Adipose tissue (tissue), 3 donors: ENCODE measurements around the gene NKG7. TPM values are rescaled to one million over a fixed set of nuclear protein-coding genes. Genes with fewer than 3 reads are reported as not detected.
"Not testable (repeated sequence)": the region's sequence is repeated elsewhere in the genome, so short reads cannot be mapped to it uniquely, and the experiment has no call there.

Experiments used
- H3K27ac ChIP-seq: one replicate; pipeline ENCODE4 v1.5.1; 2013; ENCODE audit warnings: low read depth, low read length
- WGBS, 3 donors: extraction: QIAGEN DNeasy Blood & Tissue Kit; methylation state at CpG; one replicate each; pipeline ENCODE4 v1.1.7; 2013; 5-methylcytosine and 5-hydroxymethylcytosine counted together
- polyA plus RNA-seq, 3 donors: library from polyadenylated mRNA; stranded (reverse); fragments of 200-250 nt; gene quantifications; one replicate each; pipeline ENCODE4 v1.2.3, GENCODE V29; 2013
- donor health status: healthy with polysubstance abuse.
- donor health status: Bipolar disorder and iron deficiency.
- donor health status: healthy.

Gene NKG7, protein sequence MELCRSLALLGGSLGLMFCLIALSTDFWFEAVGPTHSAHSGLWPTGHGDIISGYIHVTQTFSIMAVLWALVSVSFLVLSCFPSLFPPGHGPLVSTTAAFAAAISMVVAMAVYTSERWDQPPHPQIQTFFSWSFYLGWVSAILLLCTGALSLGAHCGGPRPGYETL
- 10 to 100 TPM in 1 of 3 donors, 1 to 10 TPM in 2; 1.5 to 10.3 (median 9.1) TPM for polyA plus RNA-seq

DNA sequence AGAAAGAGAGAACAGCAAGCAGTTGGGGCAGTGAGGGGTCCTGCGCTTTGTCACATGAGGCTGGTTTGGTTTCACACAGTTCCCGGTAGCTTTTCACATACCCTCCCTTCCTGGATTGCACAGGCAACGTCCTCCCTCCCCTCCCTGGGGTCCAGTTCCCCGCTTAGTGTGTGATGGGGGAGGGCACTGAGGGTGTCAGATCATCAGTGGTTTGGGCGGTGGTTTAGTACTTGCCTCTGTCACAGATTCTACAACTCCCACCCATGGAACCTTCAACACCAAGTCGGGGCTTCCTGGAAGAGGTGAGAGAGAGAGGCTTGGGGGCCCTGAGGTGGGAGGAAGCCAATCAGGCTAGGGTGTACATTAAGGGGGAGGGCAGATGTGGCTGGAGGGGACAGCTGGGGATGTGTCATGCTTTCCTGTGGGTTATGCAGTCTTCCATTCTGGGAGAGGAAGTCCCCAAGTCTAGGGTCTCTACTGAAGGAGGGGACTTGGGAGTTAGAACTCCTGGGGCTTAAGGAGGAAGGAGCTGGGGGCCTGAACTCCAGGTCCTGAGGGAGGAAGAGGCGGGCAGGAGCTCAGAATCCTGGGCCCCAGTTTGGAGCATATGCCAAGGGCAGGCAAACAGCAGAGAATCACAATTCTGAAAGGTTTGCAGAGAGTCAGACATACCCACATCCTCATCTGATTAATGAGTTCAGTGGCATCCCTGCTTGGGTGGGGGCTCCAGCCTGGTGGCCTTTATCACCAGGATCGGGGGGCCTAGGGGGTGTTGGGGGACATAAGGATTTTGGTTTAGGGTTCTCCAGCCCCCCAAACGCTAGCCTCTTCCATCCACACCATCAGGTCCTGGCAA is at the start of gene NKG7:
TSS of gene NKG7 (minus strand) at position 6 of the 856 bp plus-strand sequence. CDS start 119 bp downstream, outside the sequence.
- 31 to 41% (median 32%) methylated on average over 9 of the region's 9 CpGs for WGBS, 3 donors

DNA sequence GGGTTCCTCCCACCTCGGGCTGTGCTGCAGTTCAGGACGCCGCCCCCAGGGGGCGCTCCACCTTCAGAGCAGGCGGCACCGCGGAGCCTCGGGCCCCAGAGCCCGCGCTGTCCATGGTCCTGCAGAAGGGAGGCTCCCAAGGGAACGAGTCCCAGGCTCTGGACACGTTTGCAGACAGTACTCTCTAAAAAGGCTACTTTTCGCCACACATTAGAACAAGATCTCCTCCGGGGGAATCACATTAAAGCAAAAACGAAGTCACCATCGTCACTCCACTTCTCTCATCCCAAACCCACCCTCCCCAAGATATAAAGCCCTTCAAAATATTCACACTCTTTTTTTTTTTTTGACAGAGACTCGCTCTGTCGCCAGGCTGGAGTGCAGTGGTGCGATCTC is 49.6 kb upstream of the NKG7 start:
- WGBS, 3 donors: 0 to 13% (median 9%) methylated on average over 17 to 19 of the region's 19 CpGs
- H3K27ac ChIP-seq: no peak overlapping the region

More for the DNA sequence above, at the start of gene NKG7:
- H3K27ac ChIP-seq: no peak within 1 kb of the TSS

DNA sequence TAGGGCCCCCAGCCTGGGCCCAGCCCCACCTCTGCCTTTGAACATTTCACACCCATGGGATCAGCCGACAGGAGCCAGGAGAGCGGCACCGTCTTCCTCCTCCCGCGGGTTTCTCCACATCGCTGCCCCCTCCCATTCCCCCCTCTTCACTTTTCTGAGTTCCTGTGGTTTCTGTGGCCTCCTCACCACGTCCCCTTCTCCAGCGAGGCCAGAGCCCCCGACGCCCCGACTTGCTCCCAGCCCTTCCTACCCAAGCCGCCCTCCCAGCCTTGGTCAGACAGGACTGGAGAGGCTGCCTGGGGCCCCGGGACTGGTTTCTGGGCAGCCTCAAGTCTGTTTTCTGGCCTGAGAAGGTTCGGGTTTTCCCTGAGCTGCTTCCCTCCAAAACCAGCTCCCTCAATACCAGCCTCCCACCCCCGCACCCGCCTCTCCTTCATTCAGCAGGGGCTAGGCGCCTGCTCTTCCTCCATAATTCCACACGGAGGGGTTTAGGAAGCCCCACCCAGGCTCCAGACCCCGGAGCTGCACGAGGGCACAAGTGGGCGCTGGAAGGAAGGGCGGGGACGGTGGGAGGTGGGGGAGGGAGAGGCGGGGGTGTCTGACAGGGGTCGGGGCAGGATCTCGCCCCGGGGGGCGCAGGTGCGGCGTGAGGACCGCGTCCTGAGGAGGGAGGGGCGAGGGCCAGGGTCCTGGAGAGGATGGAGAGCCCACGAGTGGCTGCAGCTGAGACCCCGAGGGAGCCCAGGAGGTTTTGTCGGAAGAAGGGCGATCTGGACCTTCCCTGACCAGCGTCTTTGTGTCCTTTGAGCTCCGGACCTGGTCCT is 49.0 kb upstream of the NKG7 start:
- no peak overlapping the region for H3K27ac ChIP-seq

DNA sequence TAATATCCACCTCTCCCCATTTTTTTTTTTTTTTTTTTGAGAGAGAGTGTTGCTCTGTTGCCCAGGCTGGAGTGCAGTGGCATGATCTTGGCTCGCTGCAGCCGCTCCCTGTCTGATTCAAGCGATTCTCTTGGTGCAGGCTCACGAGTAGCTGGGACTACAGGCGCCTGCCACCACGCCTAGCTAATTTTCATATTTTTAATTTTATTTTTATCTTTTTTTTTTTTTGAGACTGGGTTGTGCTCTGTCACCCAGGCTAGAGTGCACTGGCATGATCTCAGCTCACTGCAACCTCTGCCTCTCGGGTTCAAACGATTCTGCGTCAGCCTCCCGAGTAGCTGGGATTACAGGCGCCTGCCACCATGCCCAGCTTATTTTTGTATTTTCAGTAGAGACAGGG is 48.1 kb upstream of the NKG7 start:
- WGBS, 3 donors: 82 to 85% (median 84%) methylated on average over 11 of the region's 11 CpGs
- not testable (repeated sequence) for H3K27ac ChIP-seq

More for the DNA sequence above, 49.0 kb upstream of the NKG7 start:
- WGBS, 3 donors: 4 to 13% (median 11%) methylated on average over 35 to 39 of the region's 39 CpGs

- 72 to 91% (median 91%) methylated on average over 2 of the region's 2 CpGs for WGBS, 3 donors
- H3K27ac ChIP-seq: no peak overlapping the region
Observed at GRCh38 chr19:51418707-51419106, 46.3 kb upstream of the NKG7 start.

GRCh38 chr19:51417810-51418157 is 45.3 kb upstream of the NKG7 start:
- H3K27ac ChIP-seq: no peak overlapping the region
- WGBS, 3 donors: 50 to 55% (median 53%) methylated on average over 3 of the region's 3 CpGs

GRCh38 chr19:51417107-51417809 is 44.8 kb upstream of the NKG7 start, which contains the start of gene SIGLEC10:
SIGLEC10 (minus strand) TSS chr19:51417642; CDS start chr19:51417581, 61 bp downstream.
- H3K27ac ChIP-seq: no peak within 1 kb of the TSS
- 35 to 54% (median 42%) methylated on average over 20 to 21 of the region's 21 CpGs for WGBS, 3 donors

- 65 to 76% (median 72%) methylated on average over 14 to 15 of the region's 15 CpGs for WGBS, 3 donors
- not testable (repeated sequence) for H3K27ac ChIP-seq
Observed at GRCh38 chr19:51416422-51416821, 44.0 kb upstream of the NKG7 start.

GRCh38 chr19:51415187-51415586 is 42.7 kb upstream of the NKG7 start:
- no peak overlapping the region for H3K27ac ChIP-seq
- 71 to 89% (median 83%) methylated on average over 11 to 12 of the region's 12 CpGs for WGBS, 3 donors

- WGBS, 3 donors: 80 to 95% (median 95%) methylated on average over 15 of the region's 15 CpGs
- no peak overlapping the region for H3K27ac ChIP-seq
Observed at GRCh38 chr19:51410950-51411748, 38.7 kb upstream of the NKG7 start.

- WGBS, 3 donors: 38 to 55% (median 48%) methylated on average over 6 of the region's 6 CpGs
- H3K27ac ChIP-seq: no peak overlapping the region
Observed at GRCh38 chr19:51407511-51408131, 35.2 kb upstream of the NKG7 start.

- H3K27ac ChIP-seq: no peak overlapping the region
- WGBS, 3 donors: 95 to 96% (median 95%) methylated on average over 9 of the region's 9 CpGs
Observed at GRCh38 chr19:51402117-51402516, 29.7 kb upstream of the NKG7 start.

DNA sequence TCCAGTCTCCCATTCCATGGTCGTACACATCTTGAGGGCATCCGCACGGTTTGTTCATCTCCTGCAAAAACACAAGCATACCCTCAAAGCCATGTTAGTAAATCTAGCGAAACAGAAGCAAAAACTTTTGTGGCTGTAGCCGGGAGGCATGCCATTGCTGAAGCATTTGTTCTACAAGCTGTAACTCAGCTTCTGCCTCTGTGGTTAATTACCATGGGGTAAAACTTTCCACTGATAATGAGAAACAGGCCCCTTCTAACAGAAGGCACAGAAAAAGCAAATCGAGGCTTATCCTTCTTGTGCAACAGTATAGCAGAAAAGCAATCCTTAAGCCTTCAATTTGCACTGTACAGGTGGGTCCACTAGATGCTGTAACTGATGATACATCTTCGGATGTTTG is 27.5 kb upstream of the NKG7 start:
- WGBS, 3 donors: 77 to 91% (median 77%) methylated on average over 7 of the region's 7 CpGs
- H3K27ac ChIP-seq: not testable (repeated sequence)

DNA sequence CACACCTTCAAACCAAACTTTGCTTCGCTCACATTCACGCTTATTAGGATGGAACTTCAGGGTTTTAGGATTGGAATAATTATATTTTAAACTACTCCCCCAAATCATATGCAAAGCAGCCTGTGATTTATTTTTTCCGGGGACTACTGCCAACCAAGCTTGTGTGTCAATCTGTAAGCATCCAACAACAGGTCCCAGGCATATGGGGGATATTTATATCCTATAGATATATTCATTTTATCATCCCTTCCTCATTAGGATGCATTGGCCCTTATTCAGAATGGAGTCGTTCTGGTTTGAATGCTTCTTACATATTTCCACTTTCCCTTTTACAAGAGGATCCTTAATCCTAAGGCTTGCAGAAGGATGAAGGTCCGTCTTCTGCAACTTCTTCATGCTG is 26.8 kb upstream of the NKG7 start:
- H3K27ac ChIP-seq: no peak overlapping the region
- 91 to 92% (median 91%) methylated on average over 5 of the region's 5 CpGs for WGBS, 3 donors

DNA sequence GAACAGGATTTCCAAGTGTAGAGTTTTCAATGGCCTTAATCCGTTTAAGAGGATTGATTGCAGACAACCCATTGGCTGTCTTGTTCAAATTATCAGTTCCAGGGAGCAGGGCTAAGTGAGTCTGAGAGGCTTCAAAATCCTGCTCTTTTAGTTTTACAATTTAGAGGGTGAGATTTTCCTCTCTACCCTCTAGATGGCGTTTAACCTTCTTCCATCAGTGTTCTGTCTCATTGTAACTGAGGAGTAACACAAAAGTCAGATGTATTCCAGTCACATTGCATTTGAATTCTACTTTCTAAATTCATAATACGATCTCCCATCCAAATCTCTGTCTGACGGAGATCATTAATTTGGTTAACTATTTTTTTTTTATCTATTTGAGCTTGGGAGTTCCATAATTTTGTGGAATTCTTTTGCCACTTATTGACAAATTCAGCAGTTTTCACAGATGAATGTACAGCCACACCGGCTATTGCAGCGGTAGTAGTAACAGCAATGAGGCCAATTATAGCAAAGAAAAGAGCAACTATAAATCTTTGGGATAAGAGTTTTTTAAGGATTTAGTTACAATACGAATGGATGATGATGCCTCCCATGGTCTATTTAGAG is 25.7 kb upstream of the NKG7 start:
- no peak overlapping the region for H3K27ac ChIP-seq
- WGBS, 3 donors: 42 to 47% (median 45%) methylated on average over 7 of the region's 7 CpGs

DNA sequence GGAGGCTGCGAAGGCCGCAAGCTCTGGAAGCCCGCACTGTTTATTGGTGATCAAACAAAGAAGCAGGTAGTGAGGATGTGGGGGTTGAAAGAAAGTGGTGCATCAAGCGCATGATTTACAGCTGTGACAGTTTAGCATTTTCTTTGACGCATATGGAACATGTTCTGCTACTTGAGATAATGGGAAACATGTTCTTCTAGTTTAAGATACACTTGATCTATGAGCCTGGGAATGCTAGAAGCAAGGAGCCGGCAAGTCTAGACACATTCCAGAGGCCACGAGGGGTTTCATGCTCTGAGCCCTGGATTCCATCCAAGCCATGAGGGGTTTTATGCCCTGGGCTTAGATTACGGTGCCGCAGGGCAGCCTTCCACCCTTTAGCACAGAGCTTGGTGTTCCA is 25.0 kb upstream of the NKG7 start:
- 71 to 75% (median 74%) methylated on average over 9 of the region's 9 CpGs for WGBS, 3 donors
- H3K27ac ChIP-seq: not testable (repeated sequence)

GRCh38 chr19:51396175-51396574 is 23.7 kb upstream of the NKG7 start:
- 94 to 100% (median 97%) methylated on average over 2 of the region's 2 CpGs for WGBS, 3 donors
- no peak overlapping the region for H3K27ac ChIP-seq
